Activated T-helper 2 cell treated with anti-CD3 and anti-CD28 coated beads, Interferon-gamma antibody, Interleukin-2, Interleukin-4, amounts not matched to agents 10 μg/mL and 5 μg/mL and 100 μg/mL, durations not matched to agents 14 hours and 24 hours and 36 hours (primary cell): ENCODE results near the gene SLAIN1. TPM values are rescaled to one million over a fixed set of nuclear protein-coding genes. Genes with fewer than 3 reads are reported as not detected.

Experiments used
- DNase-seq: peaks from one replicate; pipeline ENCODE4 v3.0.0; 2021; ENCODE audit warnings: low spot score
- H3K27ac Mint-ChIP-seq: one replicate; pipeline ENCODE4 v1.8.0; 2021; ENCODE audit warnings: mixed read lengths
- H3K27me3 Mint-ChIP-seq: one replicate; pipeline ENCODE4 v1.8.0; 2021; ENCODE audit warnings: low read depth, mixed read lengths
- H3K36me3 Mint-ChIP-seq: one replicate; pipeline ENCODE4 v1.8.0; 2021; ENCODE audit warnings: low read depth, mixed read lengths
- H3K4me1 Mint-ChIP-seq: one replicate; pipeline ENCODE4 v1.8.0; 2021; ENCODE audit warnings: low read depth, mixed read lengths
- H3K4me3 Mint-ChIP-seq: one replicate; pipeline ENCODE4 v1.8.0; 2021; ENCODE audit warnings: low read depth, mild to moderate bottlenecking, moderate library complexity, mixed read lengths
- H3K9me3 Mint-ChIP-seq: one replicate; pipeline ENCODE4 v1.8.0; 2021; ENCODE audit warnings: mixed read lengths
- intact Hi-C: fragments of 100-400 bp; cut with micrococcal nuclease; formaldehyde crosslinking; loops from one replicate; pipeline ENCODE4 v1.15.1; 2023
- total RNA-seq: library from RNA; stranded (reverse); gene quantifications from 2 replicates; pipeline ENCODE4 v1.2.3, GENCODE V29; 2022

The SLAIN1 gene
- total RNA-seq, 1 donor from 2014 or later, result 33.3 TPM

DNA sequence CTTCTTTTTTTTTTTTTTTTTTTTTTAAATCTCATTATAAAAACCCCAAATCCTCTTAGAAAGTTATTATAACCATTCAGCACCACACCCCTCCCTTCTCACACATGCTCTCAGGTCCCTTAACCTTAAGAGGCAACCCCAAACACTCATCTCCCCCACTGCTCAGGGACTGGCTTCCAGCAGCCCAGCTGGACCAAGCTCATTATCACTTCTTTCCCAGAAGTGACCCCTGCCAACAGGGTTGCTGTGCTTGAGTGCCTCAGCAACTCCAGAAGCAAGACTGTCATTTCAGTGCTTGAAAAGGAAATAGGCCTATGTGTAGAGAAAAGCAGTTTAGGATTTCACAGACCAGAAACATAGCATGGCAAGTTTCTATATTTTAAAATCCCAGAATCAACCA is 84.3 kb downstream of the SLAIN1 start:
- Mint-ChIP-seq H3K27me3 (peaks cover 4% of the 10 kb centered on the region), H3K27ac (no peak overlapping the region), H3K9me3 (no peaks in the 10 kb centered on the region), H3K4me1 (peaks cover 10% of the 10 kb centered on the region), H3K36me3 (no peaks in the 10 kb centered on the region), H3K4me3 (no peak overlapping the region)
- no peak for DNase-seq
- intact Hi-C loops, result loop anchor here (10.0 kb wide), 1 partner anchor 243 kb away; no protein-coding TSS in a partner anchor

- Mint-ChIP-seq H3K9me3 (no peaks in the 10 kb centered on the region), H3K4me3 (no peak overlapping the region), H3K27me3 (peaks cover 4% of the 10 kb centered on the region), H3K4me1 (peaks cover 10% of the 10 kb centered on the region), H3K36me3 (no peaks in the 10 kb centered on the region), H3K27ac (no peak overlapping the region)
- intact Hi-C loops, result loop anchor here (10.0 kb wide), 1 partner anchor 240 kb away; no protein-coding TSS in a partner anchor
- DNase-seq, result no peak
Observed at GRCh38 chr13:77784515-77784914, 87.0 kb downstream of the SLAIN1 start.

DNA sequence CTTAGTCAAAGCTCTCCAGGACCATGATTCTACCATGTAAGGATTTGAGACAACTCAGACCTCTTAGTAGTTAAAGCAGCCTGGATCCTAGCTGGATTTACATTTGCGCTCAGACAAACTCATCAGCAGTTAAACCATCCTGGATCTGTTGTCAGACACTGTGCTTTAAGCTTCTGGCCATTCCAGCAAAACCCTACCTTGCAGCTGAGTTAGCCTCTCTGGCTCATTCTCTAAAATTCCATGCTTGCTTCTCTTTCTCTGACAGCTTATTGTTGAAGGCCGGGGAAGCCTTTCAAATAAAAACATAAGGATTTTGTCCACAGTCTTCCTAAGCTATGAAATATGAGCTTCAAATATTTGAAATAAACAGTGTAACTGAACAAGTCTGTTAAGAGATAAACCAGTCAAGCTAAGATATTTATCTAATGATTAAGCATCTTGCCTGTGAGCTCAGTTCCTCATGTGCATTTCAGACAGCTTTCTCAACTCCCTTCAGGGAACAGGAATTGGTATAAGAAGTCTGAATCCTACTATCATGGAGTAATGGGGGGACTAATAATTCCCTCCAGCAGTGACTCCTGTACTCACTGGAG is 89.3 kb downstream of the SLAIN1 start:
- intact Hi-C loops, result loop anchor here (10.0 kb wide), 1 partner anchor 238 kb away; no protein-coding TSS in a partner anchor
- no peaks in the 10 kb centered on the region for H3K36me3 Mint-ChIP-seq
- H3K9me3 Mint-ChIP-seq, result peaks cover 13% of the 10 kb centered on the region
- H3K4me1 Mint-ChIP-seq, result no peaks in the 10 kb centered on the region
- DNase-seq, result no peak
- H3K27me3 Mint-ChIP-seq, result peaks cover 4% of the 10 kb centered on the region
- H3K4me3 Mint-ChIP-seq, result no peak overlapping the region
- H3K27ac Mint-ChIP-seq, result no peak overlapping the region

- H3K4me1 Mint-ChIP-seq, result no peaks in the 10 kb centered on the region
- no peaks in the 10 kb centered on the region for H3K36me3 Mint-ChIP-seq
- H3K9me3 Mint-ChIP-seq, result peaks cover 16% of the 10 kb centered on the region
- intact Hi-C loops, result loop anchor here (10.0 kb wide), 1 partner anchor 235 kb away; no protein-coding TSS in a partner anchor
- DNase-seq, result no peak
- no peak overlapping the region for H3K4me3 Mint-ChIP-seq
- peaks cover 2% of the 10 kb centered on the region for H3K27me3 Mint-ChIP-seq
- no peak overlapping the region for H3K27ac Mint-ChIP-seq
Observed at GRCh38 chr13:77789376-77789775, 91.9 kb downstream of the SLAIN1 start.

DNA sequence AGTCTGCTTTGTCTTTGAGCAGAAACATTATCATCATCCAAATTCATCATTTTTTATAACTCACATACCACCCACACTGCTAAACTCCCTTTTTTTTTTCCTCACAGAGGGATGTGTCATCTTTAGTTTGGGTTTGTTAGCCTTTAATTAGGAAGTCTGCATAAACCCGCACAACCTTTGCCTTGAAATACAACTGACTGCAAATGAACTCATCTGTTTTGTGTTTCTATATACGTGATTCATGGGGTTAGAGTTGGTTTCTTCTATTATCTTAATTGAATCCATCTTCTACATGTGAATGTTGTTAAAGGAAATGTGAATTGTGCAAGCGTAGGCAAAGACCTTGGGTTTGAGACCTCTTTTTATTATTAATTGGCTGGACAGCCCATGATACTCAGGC is 102.7 kb downstream of the SLAIN1 start:
- Mint-ChIP-seq H3K9me3 (no peaks in the 10 kb centered on the region), H3K4me3 (no peak overlapping the region), H3K36me3 (no peaks in the 10 kb centered on the region), H3K27me3 (peaks cover 4% of the 10 kb centered on the region), H3K27ac (no peak overlapping the region), H3K4me1 (no peaks in the 10 kb centered on the region)
- DNase-seq, result no peak
- intact Hi-C loops, result no loop called here

GRCh38 chr13:77806518-77806917 is 109.0 kb downstream of the SLAIN1 start:
- H3K9me3 Mint-ChIP-seq, result no peaks in the 10 kb centered on the region
- no peak overlapping the region for H3K4me3 Mint-ChIP-seq
- intact Hi-C loops, result no loop called here
- DNase-seq, result no peak
- H3K36me3 Mint-ChIP-seq, result no peaks in the 10 kb centered on the region
- H3K27ac Mint-ChIP-seq, result no peak overlapping the region
- peaks cover 19% of the 10 kb centered on the region for H3K27me3 Mint-ChIP-seq
- no peaks in the 10 kb centered on the region for H3K4me1 Mint-ChIP-seq

DNA sequence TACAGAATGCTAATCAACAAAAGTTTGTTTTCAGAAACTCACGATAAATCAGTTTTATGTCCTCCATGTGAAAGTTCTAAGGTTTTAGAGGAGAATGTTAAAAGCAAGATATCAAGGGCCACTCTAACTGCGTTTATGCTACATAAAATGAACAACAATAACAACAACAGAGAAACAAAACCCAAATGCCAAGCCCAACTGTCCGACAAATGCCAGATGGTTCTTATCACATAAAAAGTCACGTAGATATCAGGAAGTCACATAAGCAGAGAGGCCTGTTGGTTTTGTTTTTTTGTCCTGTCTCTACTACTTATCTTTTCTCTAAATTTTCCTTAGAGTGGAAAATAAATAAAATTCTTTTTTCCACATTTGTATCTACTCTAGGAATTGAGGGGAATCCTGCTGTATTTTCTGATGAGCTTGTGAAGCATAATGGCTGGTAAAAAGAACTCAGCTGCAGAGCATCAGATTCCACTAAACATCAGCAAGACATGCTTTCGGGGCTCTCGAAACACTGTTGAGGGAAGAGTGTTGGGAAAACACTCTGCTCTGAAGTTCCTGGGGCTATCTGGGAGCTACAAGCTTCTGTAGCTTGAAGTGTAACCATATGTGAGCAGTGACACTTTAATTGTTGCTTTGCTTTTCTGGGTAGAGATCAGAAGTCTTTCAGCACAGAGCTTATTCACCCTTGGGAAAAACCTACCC is 110.1 kb downstream of the SLAIN1 start:
- Mint-ChIP-seq H3K27me3 (peaks cover 19% of the 10 kb centered on the region), H3K4me1 (no peaks in the 10 kb centered on the region), H3K27ac (no peak overlapping the region), H3K4me3 (no peak overlapping the region), H3K36me3 (no peaks in the 10 kb centered on the region), H3K9me3 (no peaks in the 10 kb centered on the region)
- intact Hi-C loops, result no loop called here
- no peak for DNase-seq

GRCh38 chr13:77810430-77810829 is 112.9 kb downstream of the SLAIN1 start:
- intact Hi-C loops, result no loop called here
- no peaks in the 10 kb centered on the region for H3K36me3 Mint-ChIP-seq
- no peak for DNase-seq

DNA sequence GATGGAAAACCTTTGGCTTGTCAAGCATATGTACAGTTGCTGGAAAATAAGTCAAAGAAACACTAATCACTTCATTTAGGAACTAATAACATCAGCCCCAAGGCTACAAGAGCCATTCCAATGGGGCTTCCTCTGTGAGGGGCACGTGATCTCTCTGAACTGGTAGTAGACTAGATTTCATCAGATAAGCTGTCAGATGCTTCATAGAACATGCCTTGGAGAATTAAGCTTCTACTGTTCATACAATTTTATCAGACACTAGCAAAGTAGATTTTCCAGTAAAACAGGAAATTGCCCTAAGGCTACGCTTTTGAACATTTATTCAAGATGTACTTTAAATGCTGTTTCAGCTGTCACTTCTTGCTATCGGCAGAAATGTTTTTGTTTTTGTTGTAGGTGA is 113.4 kb downstream of the SLAIN1 start:
- H3K36me3 Mint-ChIP-seq, result no peaks in the 10 kb centered on the region
- H3K9me3 Mint-ChIP-seq, result no peaks in the 10 kb centered on the region
- intact Hi-C loops, result no loop called here
- no peak overlapping the region for H3K4me3 Mint-ChIP-seq
- H3K27me3 Mint-ChIP-seq, result peaks cover 16% of the 10 kb centered on the region
- DNase-seq, result no peak
- no peak overlapping the region for H3K27ac Mint-ChIP-seq
- H3K4me1 Mint-ChIP-seq, result no peaks in the 10 kb centered on the region

More at GRCh38 chr13:77810430-77810829, 112.9 kb downstream of the SLAIN1 start:
- H3K9me3 Mint-ChIP-seq, result no peaks in the 10 kb centered on the region
- peaks cover 13% of the 10 kb centered on the region for H3K27me3 Mint-ChIP-seq
- no peaks in the 10 kb centered on the region for H3K4me1 Mint-ChIP-seq
- H3K4me3 Mint-ChIP-seq, result no peak overlapping the region
- H3K27ac Mint-ChIP-seq, result no peak overlapping the region

DNA sequence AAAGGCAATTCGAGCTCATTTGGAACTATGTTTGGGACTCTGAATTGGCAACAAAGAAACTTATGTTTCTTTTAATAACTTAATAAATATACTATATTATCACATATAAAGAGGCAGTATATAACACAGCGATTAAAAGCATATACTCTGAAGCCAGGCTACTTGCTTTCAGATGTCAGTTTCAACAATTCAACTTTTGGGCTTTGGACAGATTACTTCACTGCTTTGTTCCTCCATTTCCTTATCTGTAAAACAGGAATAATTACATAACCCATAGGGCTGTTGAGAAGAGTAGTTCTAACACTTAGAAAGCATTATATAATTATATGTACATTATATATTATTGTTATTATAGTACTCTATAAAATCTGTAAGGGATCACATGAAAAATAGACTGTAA is 113.9 kb downstream of the SLAIN1 start:
- H3K9me3 Mint-ChIP-seq, result no peaks in the 10 kb centered on the region
- H3K27me3 Mint-ChIP-seq, result peaks cover 18% of the 10 kb centered on the region
- H3K27ac Mint-ChIP-seq, result no peak overlapping the region
- no peaks in the 10 kb centered on the region for H3K4me1 Mint-ChIP-seq
- no peaks in the 10 kb centered on the region for H3K36me3 Mint-ChIP-seq
- intact Hi-C loops, result no loop called here
- DNase-seq, result no peak
- H3K4me3 Mint-ChIP-seq, result no peak overlapping the region

DNA sequence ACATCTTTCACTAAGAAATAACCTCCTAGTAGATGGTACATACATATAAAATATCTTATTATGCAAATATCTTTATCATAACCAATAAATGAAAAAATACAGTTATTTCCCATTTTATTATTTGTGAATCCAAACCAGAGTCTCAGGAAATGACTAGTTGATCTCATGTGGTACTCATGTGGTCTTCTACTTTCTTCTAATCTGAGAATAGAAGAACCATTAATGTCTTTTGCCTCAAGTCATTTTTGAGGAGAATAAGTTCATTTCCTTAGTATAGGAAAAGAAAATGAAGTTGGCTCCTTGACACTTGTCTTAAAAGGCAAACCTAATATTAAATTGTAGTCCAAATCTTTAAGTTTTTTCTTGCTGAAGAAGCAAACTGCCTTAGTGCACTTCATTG is 114.5 kb downstream of the SLAIN1 start:
- no peak for DNase-seq
- H3K4me3 Mint-ChIP-seq, result no peak overlapping the region

More for the DNA sequence above, 114.5 kb downstream of the SLAIN1 start:
- Mint-ChIP-seq H3K27ac (no peak overlapping the region), H3K4me1 (no peaks in the 10 kb centered on the region), H3K27me3 (peaks cover 15% of the 10 kb centered on the region), H3K36me3 (no peaks in the 10 kb centered on the region), H3K9me3 (no peaks in the 10 kb centered on the region)
- intact Hi-C loops, result no loop called here
